ENCODE results near the gene GALR2. TPM values are rescaled to one million over a fixed set of nuclear protein-coding genes. Genes with fewer than 3 reads are reported as not detected.

Gene GALR2
- total RNA-seq, 1 experiment from 2014 or later, result not detected

DNA sequence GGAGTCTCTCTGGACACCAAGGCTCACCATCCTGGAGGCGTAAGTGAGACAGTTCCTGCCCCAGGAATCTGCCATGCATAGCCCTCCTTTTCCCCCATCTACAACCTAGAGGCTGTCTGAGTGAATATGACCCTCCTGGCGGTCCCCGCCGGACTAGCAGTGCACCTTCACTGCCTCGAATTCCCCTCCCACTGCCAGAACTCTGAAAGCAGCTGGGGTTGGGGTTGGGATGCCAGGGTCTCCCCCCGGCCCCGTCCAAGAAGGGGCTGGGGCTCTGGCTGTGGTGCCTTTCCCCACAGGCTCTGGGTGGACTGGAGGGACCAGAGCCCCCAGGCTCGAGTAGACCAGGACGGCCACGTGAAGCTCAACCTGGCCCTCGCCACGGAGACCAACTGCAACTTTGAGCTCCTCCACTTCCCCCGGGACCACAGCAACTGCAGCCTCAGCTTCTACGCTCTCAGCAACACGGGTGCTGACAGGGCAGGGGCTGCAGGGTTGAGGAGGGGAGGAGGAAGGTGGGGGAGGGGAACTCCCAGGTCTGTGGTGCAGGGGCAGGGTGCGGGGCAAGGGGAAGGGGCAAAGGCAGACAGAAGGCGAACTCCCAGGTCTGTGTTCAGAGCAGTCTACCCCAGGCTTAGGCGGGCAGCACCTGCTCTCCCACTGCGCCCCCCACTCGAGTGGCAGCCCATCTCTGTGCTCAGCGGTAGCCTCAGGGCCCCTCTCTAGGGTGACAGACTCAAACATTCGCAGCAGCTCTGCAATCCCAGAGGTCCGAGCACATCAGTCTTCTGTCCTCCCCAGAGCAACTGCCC lies 5.6 kb downstream of the GALR2 start:
- DNase-seq (ENCODE audit: low spot score), result no peak

GRCh38 chr17:76080768-76081287 lies 6.2 kb downstream of the GALR2 start:
- DNase-seq (ENCODE audit: low spot score), result no peak

DNA sequence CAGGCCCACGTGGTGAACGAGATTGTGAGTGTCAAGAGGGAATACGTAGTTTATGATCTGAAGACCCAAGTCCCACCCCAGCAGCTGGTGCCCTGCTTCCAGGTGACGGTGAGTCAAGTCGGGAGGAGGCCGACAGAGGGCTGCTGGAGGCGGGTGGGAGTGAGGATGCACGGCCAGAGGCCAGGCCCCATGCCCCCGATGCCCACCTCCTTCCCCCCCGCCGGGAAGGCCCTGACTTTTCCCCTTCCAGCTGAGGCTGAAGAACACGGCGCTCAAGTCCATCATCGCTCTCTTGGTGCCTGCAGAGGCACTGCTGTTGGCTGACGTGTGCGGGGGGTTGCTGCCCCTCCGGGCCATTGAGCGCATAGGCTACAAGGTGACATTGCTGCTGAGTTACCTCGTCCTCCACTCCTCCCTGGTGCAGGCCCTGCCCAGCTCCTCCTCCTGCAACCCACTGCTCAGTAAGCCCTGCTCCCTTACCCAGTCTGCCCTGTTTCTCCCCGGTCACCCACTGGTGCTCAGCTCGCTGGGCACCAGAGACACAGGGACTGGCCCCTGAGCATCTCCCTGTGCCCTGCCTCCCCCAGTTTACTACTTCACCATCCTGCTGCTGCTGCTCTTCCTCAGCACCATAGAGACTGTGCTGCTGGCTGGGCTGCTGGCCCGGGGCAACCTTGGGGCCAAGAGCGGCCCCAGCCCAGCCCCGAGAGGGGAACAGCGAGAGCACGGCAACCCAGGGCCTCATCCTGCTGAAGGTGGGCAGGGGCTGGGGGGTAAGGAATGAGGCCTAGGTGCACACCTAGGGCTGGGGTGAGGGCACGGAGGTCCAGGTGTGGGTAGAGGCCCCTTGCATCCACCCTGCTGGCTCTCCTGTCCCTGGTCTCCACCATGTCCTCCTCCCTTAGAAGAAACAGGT lies 7.0 kb downstream of the GALR2 start:
- no peak for DNase-seq (ENCODE audit: low spot score)

- no peak for DNase-seq (ENCODE audit: low spot score)
Observed at GRCh38 chr17:76082326-76083251, 8.0 kb downstream of the GALR2 start.

GRCh38 chr17:76083536-76084182 lies 9.1 kb downstream of the GALR2 start:
- DNase-seq (ENCODE audit: low spot score), result no peak

GRCh38 chr17:76085066-76085730 lies 10.6 kb downstream of the GALR2 start:
- DNase-seq (ENCODE audit: low spot score), result no peak

- no peak for DNase-seq (ENCODE audit: low spot score)
Observed at GRCh38 chr17:76085731-76086366, 11.3 kb downstream of the GALR2 start.

DNA sequence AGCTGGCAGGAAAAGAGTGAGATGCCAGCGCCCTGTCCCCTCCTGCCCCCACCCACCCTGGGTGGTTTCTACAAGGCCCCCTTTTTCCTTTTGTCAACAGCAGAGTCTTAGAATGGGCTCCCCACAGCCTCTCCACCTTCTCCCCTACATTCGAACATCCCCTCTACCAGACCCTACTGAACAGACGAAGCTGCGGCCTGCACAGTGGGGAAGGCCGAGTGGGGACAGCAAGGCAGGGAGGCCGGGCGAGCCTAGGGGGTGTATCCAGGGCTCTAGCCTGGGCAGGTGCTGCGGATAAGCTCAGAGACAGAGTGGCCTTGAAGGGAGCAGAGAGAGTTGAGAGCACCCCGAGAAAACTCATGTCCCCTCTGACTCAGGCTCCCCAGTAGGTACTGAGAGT lies 11.8 kb downstream of the GALR2 start:
- DNase-seq (ENCODE audit: low spot score), result no peak

DNA sequence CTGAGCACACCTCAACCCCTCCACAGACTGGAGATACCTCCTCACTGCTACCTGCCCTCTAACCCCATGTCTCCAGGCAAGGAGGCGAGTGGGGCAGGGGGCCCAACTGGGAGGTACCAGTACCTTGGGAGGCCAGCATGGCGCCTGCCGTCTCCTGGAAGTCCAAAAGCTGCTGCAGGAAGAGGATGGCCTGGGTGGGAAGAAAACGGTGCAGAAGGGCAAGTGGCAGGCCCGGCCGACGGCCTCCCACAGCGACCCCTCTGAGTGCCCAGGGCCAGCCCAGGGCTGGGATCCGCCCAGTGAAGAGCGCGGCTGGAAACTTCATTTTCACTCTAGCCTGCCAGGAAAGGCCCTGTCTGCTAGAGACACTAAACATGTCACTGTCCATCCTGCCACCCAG lies 12.9 kb downstream of the GALR2 start:
- DNase-seq (ENCODE audit: low spot score), result no peak

GRCh38 chr17:76088041-76088867 lies 13.7 kb downstream of the GALR2 start:
- DNase-seq (ENCODE audit: low spot score), result no peak

DNA sequence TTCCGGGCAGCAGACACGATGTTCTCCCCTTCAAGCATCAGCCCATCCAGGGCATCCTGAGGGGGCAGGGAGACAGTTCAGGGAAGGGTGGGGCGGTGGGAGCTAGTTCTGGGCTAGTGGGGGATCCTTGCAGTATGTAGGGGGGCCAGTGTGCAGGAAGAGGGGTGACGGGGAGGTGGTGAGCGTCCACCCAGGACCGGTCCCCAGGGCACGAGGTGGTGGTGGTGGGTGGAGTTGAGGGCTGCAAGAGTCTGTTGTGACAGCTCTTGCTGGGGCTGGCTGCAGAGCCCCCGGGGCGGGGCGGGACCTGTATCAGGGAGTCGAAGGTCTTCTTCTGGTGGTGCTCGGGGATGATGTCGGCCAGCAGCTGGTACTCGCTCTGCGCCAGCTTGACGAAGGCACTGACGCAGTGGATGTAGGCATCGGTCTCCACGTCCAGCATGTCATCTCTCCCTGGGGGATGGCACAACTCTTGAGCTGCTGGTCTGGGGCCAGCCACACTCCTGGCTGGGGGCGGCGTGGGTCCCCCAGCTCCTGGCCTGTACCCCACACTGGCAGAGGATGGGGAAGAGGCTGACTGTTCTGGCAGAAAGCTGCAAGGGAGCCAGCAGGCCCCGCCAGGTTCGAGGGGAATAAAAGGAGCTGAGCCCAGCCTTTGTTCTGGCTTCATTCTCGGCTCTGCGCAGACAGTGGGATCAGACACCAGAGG lies 14.4 kb downstream of the GALR2 start:
- DNase-seq (ENCODE audit: low spot score), result no peak

- DNase-seq (ENCODE audit: low spot score), result no peak
Observed at GRCh38 chr17:76089680-76090516, 15.3 kb downstream of the GALR2 start.

- DNase-seq (ENCODE audit: low spot score), result no peak
Observed at GRCh38 chr17:76090517-76091129, 16.0 kb downstream of the GALR2 start.

- DNase-seq (ENCODE audit: low spot score), result no peak
Observed at GRCh38 chr17:76091526-76092286, 17.1 kb downstream of the GALR2 start.

DNA sequence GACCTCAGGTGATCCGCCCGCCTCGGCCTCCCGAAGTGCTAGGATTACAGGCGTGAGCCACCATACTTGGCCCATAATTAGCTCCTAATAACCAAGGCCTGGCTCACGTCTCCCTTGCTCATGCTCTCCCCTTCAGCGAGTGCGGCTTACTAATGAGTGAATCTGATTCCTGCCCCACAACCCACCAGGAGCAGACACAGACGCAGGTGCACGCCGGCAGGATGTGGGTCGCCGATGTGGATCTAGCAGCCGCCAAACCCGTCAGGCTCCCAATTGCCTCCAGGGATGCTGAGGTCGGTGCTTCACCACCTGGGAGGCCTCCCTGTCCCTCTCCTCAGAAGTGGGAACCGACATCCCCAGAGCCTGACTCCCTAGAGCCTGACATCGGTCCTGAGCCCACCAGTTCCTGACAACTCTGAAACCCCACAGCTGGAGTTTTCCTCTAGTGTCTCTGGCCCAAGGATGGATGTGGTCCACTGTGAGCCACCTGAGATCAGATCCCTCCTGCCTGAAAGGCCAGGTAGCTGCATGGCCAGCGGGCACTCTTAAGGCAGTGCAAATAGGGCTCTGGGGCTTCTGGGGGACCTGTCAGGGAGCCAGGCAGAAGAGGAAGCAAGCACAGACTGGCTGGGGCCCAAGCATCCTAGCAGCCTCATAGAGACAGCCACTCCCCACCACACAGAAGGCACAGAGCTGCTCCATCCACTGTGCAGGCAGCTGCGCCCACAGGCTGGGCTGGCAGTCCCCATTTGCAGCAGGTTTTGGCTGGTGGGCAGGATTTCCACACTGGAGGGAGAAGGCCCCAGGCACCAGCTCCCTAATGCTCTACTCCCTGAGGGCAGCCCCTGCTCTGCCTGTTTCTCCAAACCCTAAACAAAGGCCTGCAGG lies 18.2 kb downstream of the GALR2 start:
- DNase-seq (ENCODE audit: low spot score), result no peak

Data from A172 (cell line).